GM12875 (cell line): ENCODE data around the gene JTB.

Experiments
- H3K4me3 ChIP-seq: one replicate; pipeline ENCODE4 v1.5.1; 2011; ENCODE audit warnings: low read depth, low read length, control low read depth
- CTCF ChIP-seq: IDR thresholded peaks from 2 replicates; pipeline ENCODE4 v1.5.1; 2011; ENCODE audit warnings: low read depth, mild to moderate bottlenecking, control low read depth, inconsistent platforms, low read length, moderate library complexity, borderline replicate concordance; ENCODE audit not compliant: insufficient read depth

Gene JTB

GRCh38 chr1:153937331-153937730 is 40.1 kb downstream of the JTB start:
- no peak overlapping the region for H3K4me3 ChIP-seq
- no peak for TF ChIP-seq CTCF

GRCh38 chr1:153936011-153936802 is 41.3 kb downstream of the JTB start:
- no peak for TF ChIP-seq CTCF
- no peak overlapping the region for H3K4me3 ChIP-seq

- H3K4me3 ChIP-seq = no peak overlapping the region
- TF ChIP-seq CTCF = no peak
Measured at GRCh38 chr1:153934746-153935145, 42.7 kb downstream of the JTB start.

GRCh38 chr1:153933955-153934354 is 43.5 kb downstream of the JTB start:
- no peak overlapping the region for H3K4me3 ChIP-seq
- no peak for TF ChIP-seq CTCF

GRCh38 chr1:153933430-153933829 is 44.0 kb downstream of the JTB start:
- H3K4me3 ChIP-seq = no peak overlapping the region
- TF ChIP-seq CTCF = no peak

GRCh38 chr1:153932156-153933131 is 45.0 kb downstream of the JTB start:
- TF ChIP-seq CTCF = no peak
- H3K4me3 ChIP-seq = no peak overlapping the region
